HG02678 (cell line): ENCODE results near the gene TBC1D22A.

ENCODE experiments used
- ATAC-seq: cut with Tn5 transposase; IDR thresholded peaks from one replicate; pipeline ENCODE4 v1.9.1; 2021; ENCODE audit warnings: mild to moderate bottlenecking, moderate library complexity; ENCODE audit not compliant: unreplicated experiment

The TBC1D22A gene

DNA sequence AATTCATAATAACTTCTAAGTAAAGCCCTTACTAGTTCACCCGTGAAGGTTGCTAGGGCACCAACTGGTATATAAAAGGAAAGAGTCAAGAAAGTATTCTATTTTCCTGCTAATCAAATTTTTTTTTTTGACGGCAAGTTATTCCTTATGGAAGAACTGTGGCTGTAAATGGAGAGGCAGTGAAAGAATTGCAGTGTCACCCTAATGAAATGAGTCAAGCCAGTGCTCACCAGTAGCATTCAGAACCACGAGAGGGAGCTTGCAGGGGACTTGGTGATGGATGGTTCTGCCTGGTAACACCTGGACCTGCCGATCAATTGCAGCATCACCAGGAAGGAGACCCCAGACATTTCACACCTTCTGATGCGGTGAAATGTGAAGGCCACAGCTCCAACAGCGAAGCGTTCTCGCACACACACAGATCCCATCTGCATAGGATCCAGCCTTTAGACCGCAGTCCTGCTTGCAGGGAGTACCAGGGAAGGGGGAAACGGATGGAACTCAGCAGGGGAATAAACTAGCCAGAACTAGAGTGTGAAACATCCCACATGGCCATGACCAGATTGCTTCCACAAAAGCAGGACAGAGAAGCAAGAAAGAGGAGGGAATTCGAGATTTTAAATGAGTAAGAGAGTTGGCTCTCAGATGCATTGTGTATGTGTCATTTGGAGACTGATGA is 326.2 kb downstream of the TBC1D22A start:
- ATAC-seq, result no peak

GRCh38 chr22:47089374-47089773 is 326.9 kb downstream of the TBC1D22A start:
- no peak for ATAC-seq

GRCh38 chr22:47089796-47090460 is 327.5 kb downstream of the TBC1D22A start:
- ATAC-seq, result no peak

GRCh38 chr22:47090591-47091245 is 328.3 kb downstream of the TBC1D22A start:
- no peak for ATAC-seq

DNA sequence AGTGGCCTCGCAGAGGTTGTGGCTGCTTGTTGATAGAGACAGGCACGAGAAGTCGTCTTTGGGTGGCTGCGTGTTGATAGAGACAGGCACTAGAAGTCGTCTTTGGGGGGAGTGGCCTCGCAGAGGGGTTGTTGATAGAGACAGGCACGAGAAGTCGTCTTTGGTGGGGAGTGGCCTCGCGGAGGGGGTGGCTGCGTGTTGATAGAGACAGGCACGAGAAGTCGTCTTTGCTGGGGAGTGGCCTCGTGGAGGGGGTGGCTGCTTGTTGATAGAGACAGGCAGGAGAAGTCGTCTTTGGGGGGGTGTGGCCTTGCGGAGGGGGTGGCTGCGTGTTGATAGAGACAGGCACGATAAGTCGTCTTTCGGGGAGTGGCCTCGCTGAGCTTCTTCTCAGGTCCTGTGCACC is 328.8 kb downstream of the TBC1D22A start:
- no peak for ATAC-seq

- ATAC-seq, result no peak
Measured at GRCh38 chr22:47091921-47092700, 329.7 kb downstream of the TBC1D22A start.

GRCh38 chr22:47092896-47093311 is 330.5 kb downstream of the TBC1D22A start:
- ATAC-seq, result no peak

DNA sequence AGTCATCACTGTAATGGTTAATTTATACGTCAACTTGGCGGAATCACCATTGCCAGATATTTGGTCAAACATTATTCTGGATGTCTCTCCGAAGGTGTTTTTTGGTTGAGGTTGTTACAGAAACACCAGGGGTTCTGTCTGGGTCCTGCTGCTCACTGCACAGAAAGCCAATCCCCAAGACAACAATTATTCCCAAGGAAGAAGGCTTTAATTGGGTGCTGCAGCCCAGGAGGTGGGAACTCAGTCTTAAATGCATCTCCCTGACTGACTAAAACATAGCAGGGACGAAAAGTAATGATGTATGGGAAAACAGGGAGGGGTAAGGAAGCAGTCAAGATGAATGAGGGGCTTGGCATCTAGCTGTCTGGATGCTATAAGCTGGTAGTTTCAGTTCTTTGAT is 331.3 kb downstream of the TBC1D22A start:
- no peak for ATAC-seq

GRCh38 chr22:47094861-47095330 is 332.4 kb downstream of the TBC1D22A start:
- ATAC-seq, result no peak

- no peak for ATAC-seq
Measured at GRCh38 chr22:47095395-47096122, 333.1 kb downstream of the TBC1D22A start.

DNA sequence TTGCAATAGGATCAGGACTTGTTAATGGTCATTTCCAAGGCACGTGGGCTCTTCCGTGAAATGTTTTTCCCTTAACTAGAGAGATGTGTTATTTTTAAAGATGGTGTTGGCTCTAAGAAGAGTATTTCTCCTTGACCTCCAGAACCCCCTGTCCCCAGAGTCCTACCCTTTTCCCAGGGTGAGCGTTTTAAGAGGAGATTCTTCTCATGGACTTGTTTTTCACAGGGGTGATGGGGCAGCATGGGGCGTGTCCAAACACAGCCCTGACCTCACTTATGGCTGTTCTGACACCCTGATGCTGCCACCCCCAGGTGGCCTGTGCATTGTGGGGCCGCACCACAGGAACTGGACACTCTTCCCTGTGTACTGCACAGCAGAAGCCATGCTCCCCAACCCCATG is 335.7 kb downstream of the TBC1D22A start:
- ATAC-seq, result no peak

- ATAC-seq, result no peak
Measured at GRCh38 chr22:47098554-47098953, 336.1 kb downstream of the TBC1D22A start.

DNA sequence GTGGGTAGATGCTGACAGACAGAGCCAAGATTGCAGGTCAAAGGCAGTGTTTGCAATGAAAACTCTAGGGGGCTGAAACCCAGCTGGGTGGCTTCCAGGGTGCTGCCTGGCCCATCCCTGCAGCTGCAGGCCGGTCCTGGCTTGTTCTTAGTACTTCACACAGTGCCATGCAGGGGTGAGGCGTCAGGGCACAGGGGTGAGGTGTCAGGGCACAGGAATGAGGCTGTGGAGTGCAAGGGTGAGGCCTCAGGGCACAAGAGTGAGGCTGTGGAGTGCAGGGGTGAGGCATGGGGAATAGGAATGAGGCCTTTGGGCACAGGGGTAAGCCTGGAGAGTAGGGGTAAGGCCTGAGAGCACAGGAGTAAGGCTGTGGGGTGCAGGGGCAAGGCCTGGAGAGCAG is 337.6 kb downstream of the TBC1D22A start:
- no peak for ATAC-seq

- ATAC-seq, result no peak
Measured at GRCh38 chr22:47100646-47101200, 338.3 kb downstream of the TBC1D22A start.

- no peak for ATAC-seq
Measured at GRCh38 chr22:47101321-47101885, 339.0 kb downstream of the TBC1D22A start.

GRCh38 chr22:47102081-47102480 is 339.6 kb downstream of the TBC1D22A start:
- ATAC-seq, result no peak

DNA sequence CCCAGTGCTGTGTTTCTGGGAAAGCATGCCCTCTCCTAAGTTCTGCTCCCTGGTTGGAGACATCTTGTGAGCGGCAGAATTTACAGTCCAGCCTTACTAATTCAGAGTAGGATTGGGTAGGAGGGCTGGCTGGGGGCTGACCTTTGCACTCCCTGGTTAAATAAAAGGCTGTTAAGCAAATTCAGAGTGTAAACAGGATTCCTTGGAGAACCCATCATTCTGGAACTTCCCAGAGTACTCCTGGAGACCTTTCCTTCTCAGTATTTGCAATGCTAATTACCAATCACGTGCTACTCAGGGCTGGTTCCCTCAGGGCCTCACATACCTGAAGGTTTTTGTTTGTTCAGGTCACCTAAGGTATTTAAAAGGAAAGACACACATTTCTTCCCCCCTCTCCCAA is 340.2 kb downstream of the TBC1D22A start:
- ATAC-seq, result no peak

DNA sequence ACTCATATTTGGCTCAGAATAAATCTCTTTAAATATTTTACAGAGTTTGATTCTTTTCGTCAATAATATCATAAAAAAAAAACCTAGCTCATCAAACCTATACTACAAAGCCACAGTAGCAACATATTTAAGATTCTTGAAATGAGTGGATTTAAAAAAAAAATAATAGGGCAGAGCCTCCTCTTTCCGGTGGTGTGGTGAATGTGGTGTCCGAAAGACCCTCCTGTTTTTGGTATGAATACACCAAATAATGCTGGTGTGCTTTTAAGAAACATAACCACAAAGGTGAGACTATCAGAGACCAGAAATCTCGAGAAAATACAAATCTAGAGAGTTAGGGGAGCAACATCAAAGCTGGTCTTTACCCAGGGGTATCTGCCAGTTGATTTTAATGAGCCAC is 342.6 kb downstream of the TBC1D22A start:
- no peak for ATAC-seq

- no peak for ATAC-seq
Measured at GRCh38 chr22:47106806-47107205, 344.4 kb downstream of the TBC1D22A start.

- ATAC-seq, result no peak
Measured at GRCh38 chr22:47107431-47107830, 345.0 kb downstream of the TBC1D22A start.
